GM12872 (cell line): ENCODE results near the gene SCUBE1.

ENCODE experiments used
- TF ChIP-seq, protein P1 (sequence below): IDR thresholded peaks from 3 replicates; pipeline ENCODE4 v1.5.1; 2011; ENCODE audit warnings: low read depth, mild to moderate bottlenecking, low read length, moderate library complexity; ENCODE audit not compliant: insufficient read depth

Gene SCUBE1

DNA sequence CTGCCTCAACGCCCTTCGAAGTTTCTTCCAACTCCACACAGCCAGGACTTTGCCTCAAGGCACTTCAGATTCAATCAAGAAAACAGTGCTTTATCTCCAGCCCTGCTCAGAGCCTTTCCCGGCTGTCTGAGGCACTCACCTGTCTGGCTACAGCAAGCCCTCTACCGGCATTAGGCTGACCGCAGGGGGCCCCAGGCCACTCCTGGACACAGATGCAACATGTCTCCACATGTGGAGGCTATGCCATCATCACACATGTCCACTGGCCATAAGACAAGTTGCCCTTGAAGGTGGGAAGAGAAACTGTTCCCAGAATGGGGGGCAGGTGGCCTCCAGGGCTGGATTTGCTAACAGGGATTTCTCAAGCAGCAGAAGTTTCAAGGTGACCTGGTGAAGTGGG, 10.0 kb downstream of the SCUBE1 start:
- TF ChIP-seq, protein P1, sequence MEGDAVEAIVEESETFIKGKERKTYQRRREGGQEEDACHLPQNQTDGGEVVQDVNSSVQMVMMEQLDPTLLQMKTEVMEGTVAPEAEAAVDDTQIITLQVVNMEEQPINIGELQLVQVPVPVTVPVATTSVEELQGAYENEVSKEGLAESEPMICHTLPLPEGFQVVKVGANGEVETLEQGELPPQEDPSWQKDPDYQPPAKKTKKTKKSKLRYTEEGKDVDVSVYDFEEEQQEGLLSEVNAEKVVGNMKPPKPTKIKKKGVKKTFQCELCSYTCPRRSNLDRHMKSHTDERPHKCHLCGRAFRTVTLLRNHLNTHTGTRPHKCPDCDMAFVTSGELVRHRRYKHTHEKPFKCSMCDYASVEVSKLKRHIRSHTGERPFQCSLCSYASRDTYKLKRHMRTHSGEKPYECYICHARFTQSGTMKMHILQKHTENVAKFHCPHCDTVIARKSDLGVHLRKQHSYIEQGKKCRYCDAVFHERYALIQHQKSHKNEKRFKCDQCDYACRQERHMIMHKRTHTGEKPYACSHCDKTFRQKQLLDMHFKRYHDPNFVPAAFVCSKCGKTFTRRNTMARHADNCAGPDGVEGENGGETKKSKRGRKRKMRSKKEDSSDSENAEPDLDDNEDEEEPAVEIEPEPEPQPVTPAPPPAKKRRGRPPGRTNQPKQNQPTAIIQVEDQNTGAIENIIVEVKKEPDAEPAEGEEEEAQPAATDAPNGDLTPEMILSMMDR = no peak

DNA sequence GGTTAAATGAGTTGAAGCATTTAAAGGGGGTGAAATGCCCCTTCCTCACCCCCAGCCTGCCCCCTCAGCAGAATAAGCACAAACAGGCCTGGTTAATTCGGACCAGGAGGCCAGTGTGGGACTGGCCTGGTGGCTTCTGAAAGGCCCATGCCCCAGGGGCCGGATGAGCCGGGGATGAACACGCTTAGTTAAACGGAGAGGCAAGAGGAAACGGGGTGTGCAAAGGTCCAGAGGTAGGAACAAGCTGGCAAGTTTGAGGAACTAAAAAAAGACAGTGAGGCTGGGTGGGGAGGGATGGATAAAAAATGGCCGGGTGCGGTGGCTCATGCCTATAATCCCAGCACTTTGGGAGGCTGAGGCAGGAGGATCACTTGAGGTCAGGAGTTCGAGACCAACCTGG, 11.5 kb downstream of the SCUBE1 start:
- TF ChIP-seq, protein P1 = no peak

DNA sequence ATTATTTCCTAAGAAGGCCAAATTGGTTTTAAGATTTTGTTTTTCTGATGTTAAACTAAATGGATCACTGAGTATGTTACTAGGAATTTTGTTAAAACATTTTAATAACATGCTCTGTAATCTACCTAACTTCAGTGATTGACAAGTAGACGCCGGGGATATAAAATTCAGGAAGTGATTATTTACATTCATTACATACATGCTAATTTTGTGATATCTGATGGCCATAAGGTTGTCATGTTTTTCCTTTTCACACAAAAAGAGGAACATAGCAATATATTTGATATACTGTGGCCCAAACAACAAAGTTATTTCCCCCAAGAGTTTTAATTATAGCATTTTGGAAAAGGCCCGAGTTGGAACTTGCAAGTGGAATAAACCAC, 12.1 kb downstream of the SCUBE1 start:
- TF ChIP-seq, protein P1 = no peak

DNA sequence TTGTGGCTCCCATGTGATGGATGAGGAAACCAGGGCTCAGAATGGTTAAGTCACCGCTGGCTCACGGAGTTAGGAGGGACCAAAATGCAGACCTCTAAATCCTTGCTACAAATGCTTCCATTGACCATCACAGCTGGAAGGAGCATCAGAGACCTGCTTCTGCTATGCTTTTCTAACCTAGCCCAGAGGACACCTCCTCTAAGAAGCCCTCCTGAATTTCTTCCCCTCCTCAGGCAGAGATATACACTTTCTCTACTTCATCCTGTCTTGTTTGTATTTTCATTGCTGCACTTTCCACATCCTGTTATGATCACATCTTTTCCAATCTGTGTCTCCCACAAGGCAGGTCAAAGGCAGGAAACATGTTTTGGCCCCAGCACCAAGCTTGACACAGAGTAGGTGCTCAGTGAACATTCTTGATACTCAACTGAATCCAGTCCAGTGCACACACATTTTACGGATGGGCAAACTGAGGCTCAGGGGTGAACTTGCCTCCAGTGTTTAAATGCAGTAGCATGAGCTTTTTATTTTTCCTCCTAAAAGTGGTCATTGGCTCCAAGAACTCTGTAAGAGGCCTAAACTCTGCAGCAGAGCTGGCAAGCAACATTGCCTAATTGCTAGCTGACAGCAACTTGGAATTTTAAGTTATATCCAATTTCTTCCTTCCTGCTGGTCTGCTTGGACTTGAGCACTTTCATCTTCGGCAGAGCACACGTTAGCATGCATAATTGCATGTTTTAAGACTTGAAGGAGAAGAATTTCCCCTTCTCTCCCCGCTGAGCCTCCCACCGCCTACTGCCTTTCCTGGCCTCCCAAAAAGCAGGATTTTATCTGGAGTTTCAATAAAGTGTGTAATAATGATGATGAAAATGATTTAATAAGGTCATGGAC, 12.7 kb downstream of the SCUBE1 start:
- TF ChIP-seq, protein P1 = no peak

DNA sequence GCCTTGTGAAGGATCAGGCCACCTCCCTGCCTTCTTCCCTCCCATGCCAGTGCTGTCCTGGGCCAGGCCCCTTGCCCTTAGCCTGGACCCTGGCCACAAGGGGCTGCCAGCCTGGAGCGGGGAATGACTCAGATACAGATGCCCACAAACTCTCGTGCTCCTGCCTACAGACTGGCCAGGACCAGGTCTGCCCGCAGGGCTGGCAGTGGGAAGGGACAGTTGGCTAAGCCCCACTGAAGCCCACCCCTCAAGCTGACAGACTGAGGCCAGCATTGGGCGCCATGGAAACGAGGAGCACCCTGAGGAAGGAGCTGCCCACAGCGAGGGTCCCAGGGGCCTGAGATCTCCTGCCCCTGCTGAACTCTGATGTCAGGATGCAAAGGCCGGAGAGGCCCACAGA, 14.1 kb downstream of the SCUBE1 start:
- TF ChIP-seq, protein P1 = no peak

DNA sequence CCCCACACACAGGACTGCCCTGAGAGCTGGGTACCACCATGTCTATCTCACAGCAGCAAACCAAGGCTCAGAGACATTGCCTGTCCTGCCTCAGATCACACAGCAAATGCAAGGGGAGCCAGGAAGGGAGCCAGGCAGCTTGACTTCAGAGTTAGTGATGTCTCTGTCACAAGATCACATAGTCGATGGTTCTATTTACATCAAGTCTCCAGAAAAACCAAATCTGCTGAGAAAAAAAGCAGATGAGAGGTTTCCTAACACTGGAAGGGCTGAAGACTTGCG, 16.1 kb downstream of the SCUBE1 start:
- TF ChIP-seq, protein P1 = no peak

DNA sequence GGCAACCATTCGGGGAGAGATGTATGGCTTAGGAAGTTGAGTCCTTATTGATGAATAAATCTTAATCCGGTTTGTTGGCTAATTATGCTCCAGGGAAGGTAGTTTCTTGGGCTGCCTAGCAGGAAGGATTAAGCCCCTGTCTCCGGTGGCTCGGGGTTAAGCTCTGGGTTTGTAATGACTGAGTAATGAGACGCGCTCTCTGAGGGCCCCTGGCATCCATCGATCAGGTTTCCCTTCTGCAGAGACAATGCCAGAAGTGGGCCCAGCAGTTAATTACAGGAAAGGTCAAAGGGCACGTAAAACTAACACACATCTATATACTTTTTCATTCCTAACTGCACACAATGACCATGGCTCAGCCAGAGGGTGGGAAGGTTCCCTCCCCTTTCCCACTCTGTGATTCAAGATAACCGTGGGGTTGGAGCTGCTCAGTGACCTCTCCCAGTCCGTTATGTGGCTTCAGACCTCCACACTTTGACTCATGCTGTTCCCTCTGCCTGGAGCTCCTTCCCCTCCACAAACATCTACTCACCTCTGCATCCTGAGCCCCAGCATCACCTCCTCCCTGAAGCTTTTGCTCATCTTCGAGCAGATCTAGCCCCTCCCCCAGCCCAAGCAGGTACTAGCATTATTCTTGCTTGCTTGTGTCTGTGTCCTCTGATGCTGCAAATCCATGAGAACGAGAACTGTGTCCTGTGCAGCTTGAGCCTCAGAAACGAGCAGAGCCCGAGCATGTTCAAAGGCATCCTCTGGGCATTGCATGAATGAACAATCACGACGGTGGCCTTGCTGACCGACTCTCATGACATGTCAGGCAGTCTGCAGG, 16.6 kb downstream of the SCUBE1 start:
- TF ChIP-seq, protein P1 = no peak
